ENCODE data around the gene ADIPOQ.
"Not testable (repeated sequence)": the region's sequence is repeated elsewhere in the genome, so short reads cannot be mapped to it uniquely, and the experiment has no call there.

GRCh38 chr3:186903676-186904075 lies 61.2 kb downstream of the ADIPOQ start:
- not testable (repeated sequence) for TF ChIP-seq CTCF (optimal IDR thresholded peaks at IDR 0.05 in 1 of 3, IDR thresholded peaks at IDR 0.05 in 1 of 3, conservative IDR thresholded peaks at IDR 0.05 in 1 of 3; ENCODE audit: extremely low read depth in 1 of 3, insufficient read depth in 2 of 3, low read length in 3 of 3); EZH2 (IDR thresholded peaks at IDR 0.05; ENCODE audit: low read length)
